Loucy (cell line): ENCODE measurements around the gene CS.

Source experiments
- H2AFZ ChIP-seq: fragments of 200-600 bp; sonication (generic); 2 replicates; pipeline ENCODE4 v1.6.0; 2016; ENCODE audit warnings: antibody characterized with exemption, mild to moderate bottlenecking, low read length, moderate library complexity
- H3F3A ChIP-seq: fragments of 200-600 bp; 2 replicates; pipeline ENCODE4 v1.6.0; 2016; ENCODE audit warnings: antibody characterized with exemption, low read depth, mild to moderate bottlenecking
- H3K27me3 ChIP-seq: fragments of 200-600 bp; sonication (generic); 2 replicates; pipeline ENCODE4 v1.6.1; 2014; ENCODE audit warnings: low read length, mild to moderate bottlenecking; ENCODE audit not compliant: insufficient read depth, poor library complexity, severe bottlenecking
- H3K36me3 ChIP-seq: fragments of 200-600 bp; sonication (generic); 2 replicates; pipeline ENCODE4 v1.6.1; 2016; ENCODE audit warnings: low read length; ENCODE audit not compliant: insufficient read depth
- H3K4me1 ChIP-seq: fragments of 200-600 bp; sonication (generic); 2 replicates; pipeline ENCODE4 v1.5.1; 2014; ENCODE audit warnings: low read length, mild to moderate bottlenecking; ENCODE audit not compliant: insufficient read depth, poor library complexity, severe bottlenecking
- H3K4me2 ChIP-seq: fragments of 200-600 bp; sonication (generic); 2 replicates; pipeline ENCODE4 v1.6.0; 2014; ENCODE audit warnings: antibody characterized with exemption, low read length, low read depth, mild to moderate bottlenecking; ENCODE audit not compliant: poor library complexity, severe bottlenecking
- H3K4me3 ChIP-seq: fragments of 200-600 bp; sonication (generic); 2 replicates; pipeline ENCODE4 v1.5.1; 2014; ENCODE audit warnings: low read length, mild to moderate bottlenecking, mixed read lengths; ENCODE audit not compliant: poor library complexity, severe bottlenecking
- H3K79me2 ChIP-seq: fragments of 200-600 bp; sonication (generic); 2 replicates; pipeline ENCODE4 v1.6.1; 2014; ENCODE audit warnings: low read length; ENCODE audit not compliant: insufficient read depth
- H3K9ac ChIP-seq: fragments of 200-600 bp; sonication (generic); 2 replicates; pipeline ENCODE4 v1.6.0; 2014; ENCODE audit warnings: mild to moderate bottlenecking, low read depth, low read length, moderate library complexity; ENCODE audit not compliant: poor library complexity, severe bottlenecking
- H3K9me2 ChIP-seq: fragments of 200-600 bp; sonication (generic); replicated peaks from 2 replicates; pipeline ENCODE4 v1.6.1; 2016; ENCODE audit warnings: low read depth, low read length, mixed read lengths
- H3K9me3 ChIP-seq: fragments of 200-600 bp; sonication (generic); 2 replicates; pipeline ENCODE4 v1.6.1; 2014; ENCODE audit warnings: mild to moderate bottlenecking, antibody characterized with exemption, low read length, low read depth; ENCODE audit not compliant: insufficient read depth
- H4K20me1 ChIP-seq: fragments of 200-600 bp; sonication (generic); 2 replicates; pipeline ENCODE4 v1.6.0; 2014; ENCODE audit warnings: antibody characterized with exemption, low read length, mild to moderate bottlenecking; ENCODE audit not compliant: insufficient read depth, poor library complexity, severe bottlenecking
- CTCF ChIP-seq: fragments of 200-600 bp; sonication (generic); conservative IDR thresholded peaks from 2 replicates; pipeline ENCODE4 v1.5.1; 2014; ENCODE audit warnings: mild to moderate bottlenecking, antibody characterized with exemption, low read length
- EZH2phosphoT487 ChIP-seq: fragments of 200-600 bp; IDR thresholded peaks from 2 replicates; pipeline ENCODE4 v1.6.1; 2018; ENCODE audit warnings: antibody characterized with exemption, mild to moderate bottlenecking, moderate library complexity, borderline replicate concordance

CS gene

GRCh38 chr12:56237552-56237951, 62.6 kb downstream of the CS start:
- H4K20me1 ChIP-seq, result no peaks in the 10 kb centered on the region
- peaks cover 20% of the 10 kb centered on the region; the same call in 1 of the 2 replicates for H3K36me3 ChIP-seq
- TF ChIP-seq EZH2phosphoT487 (no peak), CTCF (no peak)

GRCh38 chr12:56236985-56237384, 63.1 kb downstream of the CS start:
- no peak overlapping the region for H3K4me2 ChIP-seq
- no peaks in the 10 kb centered on the region for H3K9me3 ChIP-seq
- H4K20me1 ChIP-seq, result no peaks in the 10 kb centered on the region
- H3K9ac ChIP-seq, result no peak overlapping the region
- H3K4me1 ChIP-seq, result no peaks in the 10 kb centered on the region
- no peak overlapping the region for H3K4me3 ChIP-seq
- peaks cover 15% of the 10 kb centered on the region; the same call in 1 of the 2 replicates for H3K36me3 ChIP-seq
- TF ChIP-seq EZH2phosphoT487 (no peak), CTCF (no peak)
- H3K9me2 ChIP-seq, result no peaks in the 10 kb centered on the region
- no peaks in the 10 kb centered on the region for H3K79me2 ChIP-seq
- no peaks in the 10 kb centered on the region for H3K27me3 ChIP-seq
- no peak overlapping the region for H2AFZ ChIP-seq
- no peaks in the 10 kb centered on the region for H3F3A ChIP-seq

More at GRCh38 chr12:56237552-56237951, 62.6 kb downstream of the CS start:
- no peaks in the 10 kb centered on the region for H3K27me3 ChIP-seq
- H3K9ac ChIP-seq, result no peak overlapping the region
- no peak overlapping the region for H3K4me3 ChIP-seq
- no peak overlapping the region for H2AFZ ChIP-seq
- no peaks in the 10 kb centered on the region for H3K9me3 ChIP-seq
- no peaks in the 10 kb centered on the region for H3F3A ChIP-seq
- H3K4me1 ChIP-seq, result no peaks in the 10 kb centered on the region
- no peak overlapping the region for H3K4me2 ChIP-seq
- no peaks in the 10 kb centered on the region for H3K9me2 ChIP-seq
- no peaks in the 10 kb centered on the region for H3K79me2 ChIP-seq

GRCh38 chr12:56236091-56236490, 64.0 kb downstream of the CS start:
- peaks cover 8% of the 10 kb centered on the region; the same call in 1 of the 2 replicates for H3K36me3 ChIP-seq
- no peaks in the 10 kb centered on the region for H3F3A ChIP-seq
- H3K9ac ChIP-seq, result no peak overlapping the region
- no peak overlapping the region for H3K4me3 ChIP-seq
- H3K27me3 ChIP-seq, result no peaks in the 10 kb centered on the region
- no peak overlapping the region for H3K4me2 ChIP-seq
- H3K79me2 ChIP-seq, result no peaks in the 10 kb centered on the region
- H3K4me1 ChIP-seq, result no peaks in the 10 kb centered on the region
- H2AFZ ChIP-seq, result no peak overlapping the region
- TF ChIP-seq EZH2phosphoT487 (no peak), CTCF (no peak)
- H3K9me2 ChIP-seq, result no peaks in the 10 kb centered on the region
- no peaks in the 10 kb centered on the region for H3K9me3 ChIP-seq
- H4K20me1 ChIP-seq, result no peaks in the 10 kb centered on the region
